ENCODE results near the gene CPE.

GRCh38 chr4:165345666-165346417 lies 33.0 kb upstream of the CPE start:
- TF ChIP-seq CTCF (conservative IDR thresholded peaks at IDR 0.05; ENCODE audit: low read length) (peak; percentile 31), EZH2phosphoT487 (IDR thresholded peaks at IDR 0.05; ENCODE audit: borderline replicate concordance) (no peak)

Measured in Loucy (cell line).